ENCODE data around the gene CEMP1.

DNA sequence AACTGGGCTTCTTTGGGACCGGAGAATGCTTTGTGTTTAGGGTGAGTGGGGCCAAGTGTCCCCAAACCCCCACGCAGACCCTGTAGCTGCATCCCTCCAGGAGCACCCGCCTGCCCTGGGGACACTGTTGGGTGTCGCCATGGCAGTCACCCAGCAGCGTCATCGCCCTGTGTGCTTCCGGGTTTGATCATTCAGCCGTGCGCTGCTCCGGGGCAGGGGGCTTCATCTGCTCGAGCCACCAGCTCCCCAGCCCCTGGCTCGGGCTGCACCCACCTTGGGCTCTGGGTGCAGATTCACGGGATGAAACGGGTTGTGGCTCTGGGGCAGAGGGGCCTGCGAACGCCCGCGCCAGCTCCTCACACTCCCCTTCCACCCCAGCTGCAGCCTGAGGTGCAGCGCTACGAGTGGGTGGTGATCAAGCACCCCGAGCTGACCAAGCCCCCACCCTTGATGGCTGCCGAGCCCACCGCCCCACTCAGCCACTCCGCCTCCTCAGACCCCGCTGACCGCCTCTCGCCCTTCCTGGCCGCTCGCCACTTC lies 31.2 kb downstream of the CEMP1 start:
- TF ChIP-seq POLR2A (IDR thresholded peaks at IDR 0.05) = no peak
- TF ChIP-seq CTCF (IDR thresholded peaks at IDR 0.05) = no peak
